Mesendoderm (in vitro differentiated cells): Measurements from ENCODE around the gene TAS2R42.

ENCODE experiments used
- DNase-seq: peaks from one replicate; pipeline ENCODE4 v3.0.0; 2013
- H2AK5ac ChIP-seq: 2 replicates; pipeline ENCODE4 v1.6.1; 2013; ENCODE audit warnings: low read length, inconsistent platforms
- H2BK120ac ChIP-seq: 2 replicates; pipeline ENCODE4 v1.6.1; 2013; ENCODE audit warnings: low read depth, mild to moderate bottlenecking, low read length, moderate library complexity, mixed read lengths
- H2BK15ac ChIP-seq: replicated peaks from 2 replicates; pipeline ENCODE4 v1.6.1; 2013; ENCODE audit warnings: low read depth, mild to moderate bottlenecking, moderate library complexity
- H2BK5ac ChIP-seq: 2 replicates; pipeline ENCODE4 v1.6.1; 2013; ENCODE audit warnings: low read length, inconsistent platforms
- H3K18ac ChIP-seq: 2 replicates; pipeline ENCODE4 v1.6.1; 2013; ENCODE audit warnings: mild to moderate bottlenecking, low read length, mixed read lengths
- H3K23ac ChIP-seq: one replicate; pipeline ENCODE4 v1.6.1; 2013; ENCODE audit warnings: low read length
- H3K27ac ChIP-seq: 2 replicates; pipeline ENCODE4 v1.5.1; 2013; ENCODE audit warnings: low read depth, mild to moderate bottlenecking, inconsistent platforms, low read length, moderate library complexity
- H3K27me3 ChIP-seq: 2 replicates; pipeline ENCODE4 v1.6.1; 2013; ENCODE audit warnings: low read length, control low read depth, mild to moderate bottlenecking, inconsistent platforms; ENCODE audit not compliant: insufficient read depth, poor library complexity
- H3K36me3 ChIP-seq: 2 replicates; pipeline ENCODE4 v1.6.1; 2013; ENCODE audit warnings: low read length, inconsistent platforms; ENCODE audit not compliant: control insufficient read depth, insufficient read depth
- H3K4ac ChIP-seq: one replicate; pipeline ENCODE4 v1.6.1; 2013; ENCODE audit warnings: low read depth, mild to moderate bottlenecking, low read length, moderate library complexity
- H3K4me1 ChIP-seq: 2 replicates; pipeline ENCODE4 v1.6.1; 2013; ENCODE audit warnings: low read depth, low read length, inconsistent platforms; ENCODE audit not compliant: control insufficient read depth
- H3K4me2 ChIP-seq: 2 replicates; pipeline ENCODE4 v1.6.1; 2013; ENCODE audit warnings: low read length
- H3K4me3 ChIP-seq: 2 replicates; pipeline ENCODE4 v1.5.1; 2013; ENCODE audit warnings: mild to moderate bottlenecking, low read length
- H3K56ac ChIP-seq: one replicate; pipeline ENCODE4 v1.6.1; 2013; ENCODE audit warnings: low read length
- H3K79me1 ChIP-seq: 2 replicates; pipeline ENCODE4 v1.6.1; 2013; ENCODE audit warnings: low read length, inconsistent platforms
- H3K79me2 ChIP-seq: 2 replicates; pipeline ENCODE4 v1.6.1; 2013; ENCODE audit warnings: mild to moderate bottlenecking, low read length; ENCODE audit not compliant: control insufficient read depth, insufficient read depth
- H3K9ac ChIP-seq: 2 replicates; pipeline ENCODE4 v1.6.1; 2013; ENCODE audit warnings: low read length, inconsistent platforms
- H4K5ac ChIP-seq: one replicate; pipeline ENCODE4 v1.6.1; 2013; ENCODE audit warnings: low read length
- H4K8ac ChIP-seq: one replicate; pipeline ENCODE4 v1.6.1; 2013; ENCODE audit warnings: low read depth, mild to moderate bottlenecking, control low read depth, low read length, moderate library complexity
- WGBS: extraction: QIAGEN DNeasy Blood & Tissue Kit; methylation state at CpG from one replicate; pipeline ENCODE4 v1.1.7; 2013; ENCODE audit warnings: low lambda C conversion rate, missing lambda C conversion rate; ENCODE audit not compliant: insufficient coverage; ENCODE audit errors: extremely low coverage; 5-methylcytosine and 5-hydroxymethylcytosine counted together

TAS2R42 gene

DNA sequence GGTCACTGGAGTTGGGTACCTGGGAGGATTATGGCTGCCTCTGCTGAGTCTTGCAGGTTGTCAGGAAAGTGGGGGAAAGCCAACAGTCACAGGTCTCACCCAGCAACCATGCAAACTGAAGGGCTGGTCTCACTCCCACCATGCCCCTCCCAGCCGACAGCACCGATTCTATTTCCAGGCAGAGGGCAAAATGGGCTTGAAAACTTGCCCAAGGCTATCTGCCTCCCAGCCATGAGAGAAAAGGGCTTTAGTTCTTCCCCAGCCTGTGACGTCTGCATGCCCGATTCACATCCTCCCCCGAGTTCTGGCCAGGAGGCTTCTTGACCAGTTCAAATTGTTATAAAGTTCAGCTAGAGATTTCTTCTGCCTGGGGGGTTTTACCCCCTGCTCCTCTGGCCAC, 42.4 kb downstream of the TAS2R42 start:
- Histone ChIP-seq H3K9ac (no peak overlapping the region), H4K5ac (no peak overlapping the region), H4K8ac (no peak overlapping the region), H2BK15ac (no peak overlapping the region), H3K79me1 (peaks cover 6% of the 10 kb centered on the region), H3K23ac (no peak overlapping the region), H3K56ac (no peak overlapping the region), H3K18ac (no peak overlapping the region), H3K27me3 (no peaks in the 10 kb centered on the region), H3K4me1 (no peaks in the 10 kb centered on the region), H2BK120ac (no peak overlapping the region), H3K27ac (no peak overlapping the region), H3K79me2 (peaks cover 15% of the 10 kb centered on the region), H3K4me3 (no peak overlapping the region), H2BK5ac (no peak overlapping the region), H3K4me2 (no peak overlapping the region), H3K36me3 (no peaks in the 10 kb centered on the region), H2AK5ac (no peak overlapping the region), H3K4ac (no peak overlapping the region)
- no peak for DNase-seq
- WGBS, result no CpG with 5 or more reads among the region's 5 CpGs

- WGBS, result no CpG with 5 or more reads among the region's 2 CpGs
- H3K27me3 ChIP-seq, result no peaks in the 10 kb centered on the region
- H2BK15ac ChIP-seq, result no peak overlapping the region
- H3K36me3 ChIP-seq, result no peaks in the 10 kb centered on the region
- no peak overlapping the region for H4K8ac ChIP-seq
- H3K23ac ChIP-seq, result no peak overlapping the region
- no peak overlapping the region for H2AK5ac ChIP-seq
- no peak overlapping the region for H3K4me2 ChIP-seq
- DNase-seq, result no peak
- no peak overlapping the region for H2BK5ac ChIP-seq
- no peak overlapping the region for H3K27ac ChIP-seq
- no peak overlapping the region for H3K4ac ChIP-seq
- H4K5ac ChIP-seq, result no peak overlapping the region
- H3K56ac ChIP-seq, result no peak overlapping the region
- H3K79me2 ChIP-seq, result peaks cover 15% of the 10 kb centered on the region
- H2BK120ac ChIP-seq, result no peak overlapping the region
- H3K4me1 ChIP-seq, result no peaks in the 10 kb centered on the region
- no peak overlapping the region for H3K4me3 ChIP-seq
- H3K18ac ChIP-seq, result no peak overlapping the region
- H3K9ac ChIP-seq, result no peak overlapping the region
- peaks cover 6% of the 10 kb centered on the region for H3K79me1 ChIP-seq
Observed at GRCh38 chr12:11143352-11143751, 43.4 kb downstream of the TAS2R42 start.

GRCh38 chr12:11136075-11136474, 50.7 kb downstream of the TAS2R42 start:
- Histone ChIP-seq H3K23ac (no peak overlapping the region), H3K18ac (no peak overlapping the region), H2AK5ac (no peak overlapping the region), H4K8ac (no peak overlapping the region), H3K27me3 (no peaks in the 10 kb centered on the region), H3K27ac (no peak overlapping the region), H2BK15ac (no peak overlapping the region), H3K4me1 (no peaks in the 10 kb centered on the region), H2BK5ac (no peak overlapping the region), H2BK120ac (no peak overlapping the region), H3K4me2 (no peak overlapping the region), H3K56ac (no peak overlapping the region), H3K4ac (no peak overlapping the region), H3K4me3 (no peak overlapping the region), H3K79me1 (peaks cover 3% of the 10 kb centered on the region), H3K79me2 (peaks cover 7% of the 10 kb centered on the region), H4K5ac (no peak overlapping the region), H3K36me3 (no peaks in the 10 kb centered on the region), H3K9ac (no peak overlapping the region)
- no peak for DNase-seq
- no CpG with 5 or more reads among the region's 2 CpGs for WGBS
